Activated CD4-positive, CD25-positive, alpha-beta regulatory T cell (primary cell): ENCODE results near the gene CNTN5.

Experiments used
- DNase-seq, 4 experiments: peaks; one replicate each; lab custom pipeline; 2025; lab: John Stamatoyannopoulos, UW

CNTN5 gene

GRCh38 chr11:99170591-99170990 is 149.8 kb downstream of the CNTN5 start:
- DNase-seq: no peak

GRCh38 chr11:99171330-99171729 is 150.6 kb downstream of the CNTN5 start:
- DNase-seq: no peak

- DNase-seq: no peak
These were observed 155.7 kb downstream of the CNTN5 start for GRCh38 chr11:99176430-99176829.

DNA sequence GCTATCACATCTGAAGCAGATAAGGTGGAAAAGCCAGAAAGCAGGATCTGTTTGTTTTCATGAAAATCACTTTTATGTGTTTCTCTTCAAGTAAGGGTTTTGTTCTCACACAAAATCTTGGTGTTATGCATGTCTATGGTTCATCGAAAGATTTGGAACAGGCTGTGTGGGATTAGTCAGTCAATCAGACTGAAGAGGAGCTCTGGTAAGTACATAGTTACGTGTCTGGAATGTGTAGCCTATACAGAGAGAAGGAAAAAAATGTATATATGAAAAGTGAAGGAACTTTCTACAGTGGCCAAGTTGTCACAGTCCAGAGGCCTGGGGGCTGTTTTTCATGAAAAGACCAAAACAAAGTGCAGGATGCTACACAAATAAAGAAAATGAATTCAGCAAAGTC is 156.7 kb downstream of the CNTN5 start:
- no peak for DNase-seq

DNA sequence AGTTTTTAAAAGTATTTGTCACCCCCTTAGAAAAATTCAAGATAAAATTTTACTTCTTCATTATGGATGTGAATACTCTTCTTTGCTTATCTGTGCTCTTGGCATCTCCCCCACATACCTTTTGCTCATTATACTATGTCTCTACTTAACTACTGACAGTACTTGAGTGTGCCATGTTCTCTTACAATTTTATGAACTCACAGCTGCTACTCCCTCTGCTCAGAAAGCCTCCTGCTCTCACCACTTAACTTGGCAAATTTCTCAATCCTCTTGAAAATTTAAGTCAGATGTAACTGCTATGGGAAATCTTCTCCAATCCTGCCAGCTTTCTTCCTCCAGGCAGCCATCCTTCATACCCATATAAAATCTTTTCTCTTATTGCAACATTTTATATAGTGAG is 163.4 kb downstream of the CNTN5 start:
- DNase-seq: no peak

DNA sequence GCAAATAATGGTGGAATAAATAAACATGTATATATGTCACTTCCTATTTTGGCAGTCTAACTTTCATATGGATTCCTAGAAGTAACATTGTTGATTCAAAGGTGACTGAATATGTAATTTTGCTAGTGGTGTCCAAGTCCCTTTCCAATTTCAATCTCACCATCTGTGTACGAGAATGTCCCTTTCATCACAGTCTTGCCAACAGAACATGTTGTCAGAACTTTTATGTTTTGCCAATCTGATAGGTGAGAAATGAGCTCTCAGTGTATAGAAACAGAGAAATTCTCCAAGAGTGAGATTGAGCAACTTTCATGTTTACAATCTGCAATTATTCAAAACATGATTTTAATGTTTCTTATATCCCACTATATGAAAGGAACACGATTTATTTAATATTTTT is 167.5 kb downstream of the CNTN5 start:
- no peak for DNase-seq

DNA sequence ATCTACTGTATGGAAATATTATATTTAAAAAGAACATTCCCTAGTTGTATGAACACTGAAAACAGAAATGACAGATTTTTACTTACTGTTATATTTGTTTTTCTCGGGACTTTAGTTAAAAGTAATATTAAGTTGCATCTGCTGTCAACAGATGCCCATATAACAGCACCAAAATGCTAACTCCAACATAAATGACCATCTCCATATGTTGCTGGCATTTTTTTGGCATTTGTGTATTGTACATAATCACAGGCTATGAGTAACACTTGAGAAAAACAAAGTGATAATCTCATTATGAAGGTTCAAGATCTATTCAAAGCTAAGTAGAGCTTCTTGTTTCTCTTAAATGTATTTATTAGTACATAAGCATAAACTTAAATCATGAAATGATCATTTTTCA is 172.0 kb downstream of the CNTN5 start:
- DNase-seq: no peak

DNA sequence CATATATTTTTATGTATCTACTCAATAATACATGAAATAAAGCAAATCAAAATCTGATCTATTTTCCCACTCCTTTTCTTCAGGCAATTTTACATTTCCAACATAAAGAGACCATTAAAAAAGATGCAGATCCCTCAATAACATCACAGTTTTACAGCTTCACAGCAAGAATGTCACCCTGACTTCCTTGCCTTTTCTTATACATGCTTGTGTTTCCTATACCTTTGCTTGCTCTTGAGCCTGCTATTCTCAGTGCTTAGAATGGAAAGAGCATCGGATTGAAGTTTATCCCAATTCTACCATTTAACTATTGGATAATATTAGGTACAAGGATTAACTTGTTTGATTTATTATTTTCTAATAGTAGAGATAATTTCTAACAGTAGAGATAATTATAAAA is 176.7 kb downstream of the CNTN5 start:
- DNase-seq: no peak

- DNase-seq: no peak
These were observed 177.5 kb downstream of the CNTN5 start for GRCh38 chr11:99198215-99198614.

DNA sequence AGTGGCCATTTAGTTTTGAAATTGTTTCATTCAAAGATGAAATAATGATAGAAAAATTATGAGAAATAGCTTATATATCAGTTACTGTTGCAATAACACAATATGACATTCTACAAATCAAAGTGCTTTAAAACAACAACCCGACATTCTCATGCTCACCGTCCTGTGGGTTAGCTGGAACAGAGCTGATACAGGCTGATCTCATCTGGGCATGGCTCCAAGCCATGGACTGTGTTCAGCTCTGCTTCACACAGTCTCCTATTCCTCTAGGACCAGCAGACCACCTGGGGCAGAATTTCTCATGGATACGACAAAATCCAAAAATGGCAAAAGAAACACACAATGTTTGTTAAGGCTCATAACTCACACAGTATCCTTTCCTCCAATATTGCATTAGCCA is 178.6 kb downstream of the CNTN5 start:
- no peak for DNase-seq

- DNase-seq: no peak
These were observed 180.0 kb downstream of the CNTN5 start for GRCh38 chr11:99200720-99201119.

GRCh38 chr11:99208813-99209212 is 188.1 kb downstream of the CNTN5 start:
- DNase-seq: no peak

- no peak for DNase-seq
These were observed 208.8 kb downstream of the CNTN5 start for GRCh38 chr11:99229544-99229943.

DNA sequence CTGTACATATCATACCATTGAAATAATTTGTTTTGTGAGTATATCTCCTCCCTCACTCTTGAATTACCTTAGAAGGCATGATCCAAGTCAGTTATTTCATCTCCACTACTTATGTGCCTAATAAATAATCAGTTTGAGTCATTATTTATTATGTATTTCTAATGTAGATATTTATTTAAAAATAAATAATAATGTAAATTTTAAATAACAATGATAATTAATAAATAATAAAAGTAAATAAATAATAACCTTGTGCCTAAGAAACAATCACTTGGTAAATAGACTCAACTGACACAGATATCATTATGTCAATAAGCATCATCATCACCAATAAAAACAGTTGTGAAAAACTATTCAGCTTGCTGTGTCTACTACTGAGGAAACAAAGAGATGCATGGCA is 213.8 kb downstream of the CNTN5 start:
- no peak for DNase-seq

DNA sequence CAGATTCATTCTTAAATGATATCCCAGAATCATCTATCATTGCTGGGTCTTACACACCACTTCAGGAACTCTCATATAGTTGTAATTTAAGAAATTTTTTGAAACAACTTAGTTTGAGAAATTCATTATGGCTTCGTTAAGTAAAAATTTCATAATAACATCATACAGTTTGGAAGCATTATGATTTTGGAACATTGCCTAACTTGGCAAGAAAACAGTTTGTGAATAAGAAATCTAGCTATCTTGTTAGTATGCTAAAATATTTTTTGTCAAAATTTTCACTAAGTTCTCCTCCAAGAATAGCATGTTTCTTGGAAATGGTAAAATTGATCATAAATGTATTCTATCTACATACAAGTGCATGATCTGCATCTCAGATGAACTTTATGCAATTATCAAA is 217.7 kb downstream of the CNTN5 start:
- no peak for DNase-seq

DNA sequence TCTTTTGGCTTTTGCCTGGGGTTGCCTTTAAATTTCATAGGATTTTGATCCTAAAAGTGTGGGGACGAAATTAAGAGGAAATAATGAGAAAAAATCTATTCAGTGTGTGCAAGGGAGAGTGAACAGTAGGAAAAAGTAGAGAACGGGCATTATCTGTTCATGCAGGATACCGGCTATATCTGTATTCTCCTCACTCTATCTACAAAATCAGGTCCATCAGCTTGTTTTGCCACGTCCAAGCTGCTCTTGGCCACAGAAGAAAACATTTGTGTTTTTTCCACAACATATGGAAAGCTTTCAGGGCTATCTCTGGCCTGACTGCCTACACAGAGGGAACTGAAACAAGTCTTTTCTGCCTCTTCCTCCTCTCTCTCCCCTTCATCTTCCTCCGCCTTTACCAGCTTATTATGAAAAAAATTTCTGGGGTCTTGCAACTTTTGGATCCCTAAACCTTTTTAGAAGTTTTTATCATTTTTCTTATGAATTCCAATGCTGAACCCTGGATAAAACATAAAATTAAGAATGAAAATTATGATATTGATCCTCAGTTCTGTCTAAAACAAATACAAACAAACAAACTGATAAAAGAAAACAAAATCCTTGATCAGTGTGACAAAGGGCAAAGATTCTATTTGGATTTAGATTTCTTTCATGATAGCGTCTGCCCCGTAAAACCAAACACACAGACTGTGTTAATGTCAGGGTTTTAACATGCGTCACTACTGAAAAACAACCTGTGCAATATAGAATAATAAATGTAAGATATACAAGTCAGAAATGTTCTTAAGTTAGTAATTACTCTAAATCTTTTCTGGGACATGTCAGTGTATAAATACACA is 219.7 kb downstream of the CNTN5 start:
- no peak for DNase-seq

DNA sequence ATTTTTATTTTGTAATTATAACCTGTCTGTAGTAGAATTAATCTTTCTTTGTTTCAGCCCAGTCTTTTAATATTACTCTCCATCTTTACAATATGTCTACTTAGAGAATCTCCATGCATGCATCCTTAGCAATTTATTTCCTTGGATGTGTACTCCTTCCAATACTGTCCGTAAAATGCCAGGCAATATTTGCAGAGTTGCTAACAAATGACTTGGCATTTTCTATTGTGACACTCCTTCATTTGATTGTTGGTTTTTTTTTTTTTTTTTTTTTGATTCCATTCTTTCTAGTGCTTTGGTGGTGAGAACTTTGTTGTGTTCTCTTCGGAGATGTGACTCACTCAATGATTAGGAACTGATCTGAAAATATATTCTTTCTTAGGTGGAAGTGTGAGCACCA is 220.3 kb downstream of the CNTN5 start:
- DNase-seq: no peak

DNA sequence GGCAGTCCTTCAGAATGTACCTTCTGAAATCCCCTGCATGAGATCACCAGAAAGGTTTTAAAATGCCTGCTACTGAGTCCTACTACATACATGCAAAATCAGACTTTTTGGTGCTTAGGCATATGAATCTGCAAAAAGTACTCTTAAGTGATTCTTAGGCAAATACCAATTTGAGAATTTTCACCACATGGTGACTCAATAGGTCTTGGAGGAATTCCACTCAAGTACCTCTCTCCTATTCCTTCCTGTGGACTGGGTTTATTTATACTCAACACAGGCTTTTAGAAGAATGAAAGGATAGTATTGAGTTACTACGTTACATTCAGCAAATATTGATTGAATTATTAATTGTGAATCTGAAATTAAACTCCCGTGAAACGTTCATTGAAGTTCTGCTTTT is 223.9 kb downstream of the CNTN5 start:
- no peak for DNase-seq

GRCh38 chr11:99246199-99246598 is 225.4 kb downstream of the CNTN5 start:
- no peak for DNase-seq

GRCh38 chr11:99256614-99257013 is 235.9 kb downstream of the CNTN5 start:
- DNase-seq: no peak

GRCh38 chr11:99257131-99257530 is 236.4 kb downstream of the CNTN5 start:
- DNase-seq: no peak

- DNase-seq: no peak
These were observed 239.9 kb downstream of the CNTN5 start for GRCh38 chr11:99260696-99261095.

GRCh38 chr11:99268886-99269285 is 248.1 kb downstream of the CNTN5 start:
- no peak for DNase-seq

DNA sequence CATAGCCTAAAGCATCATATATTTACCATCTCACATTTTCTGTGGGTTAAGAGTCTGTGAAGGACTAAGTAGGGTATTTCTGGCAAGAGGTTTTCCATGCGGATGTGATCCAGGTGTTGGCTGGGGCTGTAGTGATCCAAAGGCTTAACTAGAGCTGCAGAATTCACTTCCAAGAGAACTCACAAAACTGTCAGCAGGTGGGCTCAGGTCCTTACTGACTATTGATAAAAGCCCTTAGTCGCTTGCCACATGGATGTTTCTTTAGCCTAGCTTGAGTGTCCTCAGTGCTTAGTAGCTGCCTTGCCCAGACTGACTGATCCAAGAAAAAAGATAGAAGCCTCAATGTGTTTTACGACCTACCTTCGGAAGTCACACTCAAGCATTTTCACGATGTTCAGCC is 250.8 kb downstream of the CNTN5 start:
- no peak for DNase-seq
